ENCODE data around the gene TAS2R41.

DNA sequence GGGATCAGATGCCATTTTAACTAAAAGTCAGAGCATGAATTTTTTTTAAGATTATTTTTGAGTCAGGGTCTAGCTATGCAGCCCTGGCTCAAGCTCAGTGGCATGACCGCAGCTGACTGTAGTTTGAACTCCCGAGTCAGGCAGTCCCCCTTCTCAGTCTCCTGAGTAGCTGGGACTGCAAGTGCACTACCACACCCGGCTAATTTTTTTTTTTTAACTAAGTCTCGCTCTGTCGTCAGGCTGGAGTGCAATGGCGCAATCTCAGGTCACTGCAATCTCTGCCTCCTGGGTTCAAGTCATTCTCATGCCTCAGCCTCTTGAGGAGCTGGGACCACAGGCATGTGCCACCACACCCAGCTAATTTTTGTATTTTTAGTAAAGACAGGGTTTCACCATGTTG, 7.8 kb downstream of the TAS2R41 start:
- no peak for TF ChIP-seq POLR2A (IDR thresholded peaks at IDR 0.05)
- TF ChIP-seq, protein P1, sequence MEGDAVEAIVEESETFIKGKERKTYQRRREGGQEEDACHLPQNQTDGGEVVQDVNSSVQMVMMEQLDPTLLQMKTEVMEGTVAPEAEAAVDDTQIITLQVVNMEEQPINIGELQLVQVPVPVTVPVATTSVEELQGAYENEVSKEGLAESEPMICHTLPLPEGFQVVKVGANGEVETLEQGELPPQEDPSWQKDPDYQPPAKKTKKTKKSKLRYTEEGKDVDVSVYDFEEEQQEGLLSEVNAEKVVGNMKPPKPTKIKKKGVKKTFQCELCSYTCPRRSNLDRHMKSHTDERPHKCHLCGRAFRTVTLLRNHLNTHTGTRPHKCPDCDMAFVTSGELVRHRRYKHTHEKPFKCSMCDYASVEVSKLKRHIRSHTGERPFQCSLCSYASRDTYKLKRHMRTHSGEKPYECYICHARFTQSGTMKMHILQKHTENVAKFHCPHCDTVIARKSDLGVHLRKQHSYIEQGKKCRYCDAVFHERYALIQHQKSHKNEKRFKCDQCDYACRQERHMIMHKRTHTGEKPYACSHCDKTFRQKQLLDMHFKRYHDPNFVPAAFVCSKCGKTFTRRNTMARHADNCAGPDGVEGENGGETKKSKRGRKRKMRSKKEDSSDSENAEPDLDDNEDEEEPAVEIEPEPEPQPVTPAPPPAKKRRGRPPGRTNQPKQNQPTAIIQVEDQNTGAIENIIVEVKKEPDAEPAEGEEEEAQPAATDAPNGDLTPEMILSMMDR (IDR thresholded peaks at IDR 0.05), result no peak

All from heart left ventricle (tissue), 13 donors.